GM19351 (cell line): ENCODE data around the gene MED22.
"Not testable (repeated sequence)": the region's sequence is repeated elsewhere in the genome, so short reads cannot be mapped to it uniquely, and the experiment has no call there.

Experiments used
- ATAC-seq: cut with Tn5 transposase; IDR thresholded peaks from one replicate; pipeline ENCODE4 v1.9.1; 2021; ENCODE audit warnings: mild to moderate bottlenecking, moderate library complexity; ENCODE audit not compliant: unreplicated experiment

The MED22 gene

GRCh38 chr9:133309608-133310007, 38.3 kb downstream of the MED22 start:
- no peak for ATAC-seq

- no peak for ATAC-seq
Observed at GRCh38 chr9:133307301-133307700, 40.6 kb downstream of the MED22 start.

- ATAC-seq = no peak
Observed at GRCh38 chr9:133306242-133307204, 41.4 kb downstream of the MED22 start.

- no peak for ATAC-seq
Observed at GRCh38 chr9:133305731-133306130, 42.2 kb downstream of the MED22 start.

- no peak for ATAC-seq
Observed at GRCh38 chr9:133304477-133305377, 43.2 kb downstream of the MED22 start.

- no peak for ATAC-seq
Observed at GRCh38 chr9:133304158-133304470, 43.8 kb downstream of the MED22 start.

- ATAC-seq = no peak
Observed at GRCh38 chr9:133303266-133304157, 44.4 kb downstream of the MED22 start.

GRCh38 chr9:133301253-133302230, 46.4 kb downstream of the MED22 start:
- no peak for ATAC-seq

GRCh38 chr9:133299996-133300395, 47.9 kb downstream of the MED22 start:
- not testable (repeated sequence) for ATAC-seq

- ATAC-seq = no peak
Observed at GRCh38 chr9:133294257-133294656, 53.7 kb downstream of the MED22 start.

GRCh38 chr9:133290751-133291302, 57.1 kb downstream of the MED22 start:
- ATAC-seq = no peak
